Umbilical cord (tissue), 2 donors: ENCODE results near the gene PITPNB. TPM values are rescaled to one million over a fixed set of nuclear protein-coding genes. Genes with fewer than 3 reads are reported as not detected.

Experiments
- DNase-seq: peaks from one replicate; pipeline ENCODE4 v3.0.0-alpha.2; 2015; ENCODE audit warnings: low spot score
- total RNA-seq: library from RNA; depleted of rRNA; stranded (reverse); fragments of >200 nt; gene quantifications from one replicate; pipeline ENCODE4 v1.2.3, GENCODE V29; 2014; ENCODE audit warnings: low replicate concordance; ENCODE audit not compliant: insufficient read depth

PITPNB gene
- total RNA-seq, 1 donor from 2014 or later: 95.8 TPM

DNA sequence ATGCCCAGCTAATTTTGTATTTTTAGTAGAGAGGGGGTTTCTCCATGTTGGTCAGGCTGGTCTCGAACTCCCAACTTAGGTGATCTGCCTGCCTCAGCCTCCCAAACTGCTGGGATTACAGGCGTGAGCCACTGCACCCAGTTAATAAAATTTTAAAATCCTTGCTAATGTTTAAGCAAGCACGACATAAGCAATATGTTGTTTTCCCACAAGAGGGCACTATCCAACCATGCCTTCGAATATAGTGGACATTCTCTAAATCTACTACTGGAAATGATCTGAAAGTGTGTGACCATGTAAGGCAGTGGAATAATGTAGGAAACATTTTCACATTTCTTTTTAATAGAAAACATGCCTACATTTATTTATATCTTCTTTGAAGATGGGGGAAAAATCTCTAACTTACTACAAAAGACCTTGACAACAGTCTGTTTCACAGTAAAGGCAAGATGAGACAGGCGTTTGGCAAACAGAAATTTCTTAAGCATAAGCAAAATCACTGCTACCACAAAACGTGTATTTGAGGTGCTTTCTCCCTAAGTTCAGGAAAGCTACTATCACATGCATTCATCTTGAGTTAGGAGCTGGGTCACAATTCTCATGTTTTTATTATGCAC lies 38.2 kb downstream of the PITPNB start:
- peak; percentile 90 for DNase-seq

DNA sequence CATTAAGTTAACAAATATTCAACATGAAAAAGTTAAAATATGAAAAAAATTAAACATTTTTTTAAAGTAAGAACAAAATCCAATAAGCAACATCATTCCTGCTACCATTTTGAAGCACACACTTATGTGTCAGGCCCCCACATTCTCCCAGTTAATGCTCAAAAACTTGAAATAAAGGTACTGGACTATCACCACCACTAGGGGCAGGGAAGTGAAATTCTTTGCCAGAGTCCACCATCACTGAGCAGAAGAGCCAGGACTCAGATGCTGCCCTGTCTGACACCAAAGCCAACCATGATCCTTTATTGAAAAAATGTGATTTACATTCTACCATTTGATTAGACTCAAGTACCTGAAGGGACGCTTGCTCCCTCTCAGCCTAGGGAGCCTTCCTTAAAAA lies 39.1 kb downstream of the PITPNB start:
- peak; percentile 50 for DNase-seq

DNA sequence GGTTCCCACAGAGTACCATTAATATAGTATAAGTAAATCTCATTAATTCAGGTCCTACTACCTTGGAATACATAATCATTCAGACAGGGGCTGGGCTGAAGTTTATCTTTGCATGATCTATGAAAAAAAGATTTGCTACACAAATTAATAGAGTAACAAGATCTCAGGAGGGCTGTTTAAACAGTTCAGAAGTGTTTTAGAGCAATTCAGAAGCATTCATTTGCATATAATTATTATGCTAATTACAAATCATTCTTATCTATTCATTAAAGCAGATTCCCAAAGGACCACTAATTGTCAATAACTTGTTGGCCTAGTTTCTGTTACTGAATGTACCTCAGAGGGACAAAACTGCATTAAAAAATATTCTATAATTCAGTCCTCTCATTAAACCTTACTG lies 40.5 kb downstream of the PITPNB start:
- no peak for DNase-seq

DNA sequence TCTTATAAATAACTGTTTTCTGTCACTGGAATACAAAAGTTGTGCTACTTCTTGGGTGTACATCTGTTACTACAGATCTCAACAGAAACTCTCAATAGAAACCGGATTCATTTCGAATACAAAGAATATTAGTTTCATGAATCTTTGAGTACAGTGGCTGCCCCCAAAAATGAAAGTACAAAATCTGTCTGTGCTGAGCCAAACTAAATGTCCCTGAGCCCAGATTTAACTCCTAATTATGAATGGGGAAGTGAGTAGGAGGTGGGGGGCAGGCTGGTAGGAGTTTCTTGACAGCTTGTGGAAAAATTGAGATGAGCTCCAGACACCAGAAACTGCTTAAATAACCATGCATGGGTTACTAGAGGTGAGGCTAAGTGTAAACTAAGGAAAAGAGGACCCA lies 41.6 kb downstream of the PITPNB start:
- DNase-seq: no peak

DNA sequence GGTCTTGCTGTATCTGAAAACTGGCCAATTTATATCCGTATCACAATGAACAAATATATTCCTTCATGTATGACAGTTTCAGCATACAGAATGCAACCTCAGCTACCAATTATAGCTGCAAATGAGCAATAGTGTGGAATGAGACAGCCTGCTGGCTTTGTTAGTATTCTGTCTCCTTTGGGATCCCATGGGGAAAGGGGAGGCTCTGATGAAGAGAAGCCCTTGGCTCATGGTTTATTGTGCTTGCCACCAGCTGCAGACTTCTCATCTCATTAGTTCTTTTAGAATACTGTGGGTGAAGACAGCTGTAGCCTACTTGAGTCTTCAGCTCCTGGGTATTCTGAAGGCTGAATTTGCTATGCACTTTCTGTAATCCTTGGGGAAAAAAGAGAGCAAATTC lies 42.4 kb downstream of the PITPNB start:
- DNase-seq: no peak

DNA sequence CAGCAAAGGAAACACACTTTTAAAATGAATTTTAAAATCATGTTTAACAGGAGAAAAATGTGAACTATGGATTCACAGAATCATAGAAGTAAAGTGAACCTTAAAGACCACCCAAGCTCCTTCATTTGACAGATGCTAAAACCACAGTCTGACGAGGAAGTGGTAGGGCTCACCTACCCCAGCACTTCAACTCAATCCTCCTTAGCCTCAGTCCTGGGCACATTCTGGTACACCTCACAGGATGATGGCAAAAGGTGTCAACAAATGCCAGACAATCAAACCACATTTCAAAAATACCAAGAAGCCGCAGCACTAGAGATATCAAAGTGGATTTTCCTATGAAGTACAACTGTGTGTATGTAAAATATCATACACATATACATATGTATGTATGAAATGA lies 43.1 kb downstream of the PITPNB start:
- no peak for DNase-seq

DNA sequence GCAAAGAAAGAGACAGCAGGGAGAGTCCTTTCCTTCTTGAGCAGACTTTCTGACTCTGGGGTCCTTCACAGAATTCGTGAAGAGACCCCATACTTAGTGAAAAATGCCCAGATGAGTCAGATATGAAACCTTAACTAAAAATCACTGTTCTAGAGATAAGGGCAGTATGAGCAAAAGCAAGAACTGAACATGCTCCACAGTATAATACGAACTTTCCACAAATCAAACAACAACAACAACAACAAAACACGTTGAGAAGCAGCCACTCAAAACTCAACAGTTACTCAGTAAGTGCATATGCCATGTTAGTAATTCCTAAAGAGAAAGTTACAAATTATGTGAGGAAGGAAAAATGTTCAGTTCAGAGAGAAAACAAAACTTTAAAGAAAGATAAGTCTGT lies 44.3 kb downstream of the PITPNB start:
- no peak for DNase-seq

DNA sequence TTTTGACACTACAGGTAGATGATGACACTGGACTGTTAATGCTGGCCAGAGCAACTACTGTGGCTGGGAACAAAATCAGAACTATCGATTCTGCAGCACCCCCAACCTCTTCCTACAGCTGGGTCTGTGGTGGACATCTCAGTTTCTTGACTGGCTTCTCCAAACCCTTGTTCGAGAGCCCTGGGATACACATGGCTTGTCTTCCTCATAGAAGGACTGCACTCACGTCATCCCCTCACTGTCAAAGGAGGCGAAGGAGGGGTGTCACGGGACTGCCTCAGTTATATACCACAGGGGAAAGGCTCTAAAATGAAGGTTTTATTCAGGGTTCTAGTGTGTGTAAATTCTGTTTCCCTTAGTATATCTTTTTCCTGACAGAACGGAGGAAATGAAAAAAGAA lies 44.9 kb downstream of the PITPNB start:
- DNase-seq: no peak

DNA sequence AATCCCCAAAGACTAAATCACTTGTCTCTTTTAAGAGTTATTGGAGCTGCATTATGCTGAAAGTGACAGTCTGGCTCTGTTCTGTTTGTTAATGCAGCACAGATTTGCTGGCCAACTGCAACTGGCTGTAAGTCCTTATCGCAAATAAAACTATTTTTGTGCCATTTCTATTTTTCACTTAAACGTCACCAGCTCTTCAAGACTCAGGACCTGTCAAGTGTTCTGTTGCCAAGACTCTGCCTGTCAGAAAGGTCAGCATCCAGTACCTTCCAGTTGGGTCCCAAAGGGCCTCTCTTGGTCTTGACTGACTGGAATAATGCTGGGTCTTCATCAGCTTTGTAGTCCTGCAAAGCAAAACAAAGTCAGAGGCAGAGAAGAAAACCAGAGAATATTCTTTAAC lies 45.6 kb downstream of the PITPNB start:
- DNase-seq: no peak

DNA sequence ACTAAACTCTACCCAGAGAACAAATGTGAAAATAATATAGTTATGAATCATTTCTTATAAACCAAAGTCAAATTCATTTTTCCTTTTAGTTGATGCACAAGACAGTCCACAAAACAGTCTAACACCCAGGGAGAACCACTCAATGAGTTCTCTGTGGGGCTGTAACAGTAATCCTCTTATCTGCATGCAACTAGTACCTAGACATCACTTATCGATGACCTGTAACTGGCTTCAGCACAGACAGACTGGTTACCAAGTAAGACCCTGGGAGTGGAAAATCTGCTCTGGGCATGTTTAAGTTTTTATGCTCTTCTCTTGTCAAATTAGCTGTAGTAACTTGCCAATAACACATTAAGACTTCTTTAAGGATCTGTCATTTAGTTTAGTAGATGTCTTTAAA lies 46.6 kb downstream of the PITPNB start:
- no peak for DNase-seq

DNA sequence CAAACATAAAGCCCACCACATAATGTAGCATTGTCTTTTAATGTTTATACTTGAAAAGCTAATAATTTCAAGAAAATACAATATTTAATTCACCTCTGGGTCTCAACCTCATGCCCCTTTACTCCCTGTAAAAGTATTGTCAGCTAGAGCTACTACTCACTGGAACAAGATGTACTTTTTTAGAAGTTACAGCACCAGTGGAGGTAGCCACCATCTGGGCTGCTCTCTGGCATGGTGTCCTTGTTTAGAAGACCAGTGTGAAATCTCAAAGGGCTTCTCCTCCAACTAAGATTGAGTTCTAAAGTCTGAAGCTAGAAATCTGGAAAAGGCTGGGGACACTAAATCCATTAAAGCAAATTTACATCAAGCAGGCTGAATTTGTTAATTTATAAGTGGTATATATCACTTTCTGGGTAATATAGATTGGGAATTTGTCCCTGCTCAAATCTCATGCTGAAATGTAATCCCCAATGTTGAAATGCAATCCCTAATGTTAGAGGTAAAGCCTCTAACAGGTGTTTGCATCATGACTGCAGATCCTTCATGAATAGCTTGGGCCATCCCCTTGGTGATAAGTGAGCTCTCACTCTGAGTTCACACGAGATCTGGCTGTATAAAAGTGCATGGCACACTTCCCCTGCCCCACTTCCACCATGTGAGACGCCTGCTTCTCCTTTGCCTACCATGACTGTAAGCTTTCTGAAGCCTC lies 47.6 kb downstream of the PITPNB start:
- DNase-seq: no peak

DNA sequence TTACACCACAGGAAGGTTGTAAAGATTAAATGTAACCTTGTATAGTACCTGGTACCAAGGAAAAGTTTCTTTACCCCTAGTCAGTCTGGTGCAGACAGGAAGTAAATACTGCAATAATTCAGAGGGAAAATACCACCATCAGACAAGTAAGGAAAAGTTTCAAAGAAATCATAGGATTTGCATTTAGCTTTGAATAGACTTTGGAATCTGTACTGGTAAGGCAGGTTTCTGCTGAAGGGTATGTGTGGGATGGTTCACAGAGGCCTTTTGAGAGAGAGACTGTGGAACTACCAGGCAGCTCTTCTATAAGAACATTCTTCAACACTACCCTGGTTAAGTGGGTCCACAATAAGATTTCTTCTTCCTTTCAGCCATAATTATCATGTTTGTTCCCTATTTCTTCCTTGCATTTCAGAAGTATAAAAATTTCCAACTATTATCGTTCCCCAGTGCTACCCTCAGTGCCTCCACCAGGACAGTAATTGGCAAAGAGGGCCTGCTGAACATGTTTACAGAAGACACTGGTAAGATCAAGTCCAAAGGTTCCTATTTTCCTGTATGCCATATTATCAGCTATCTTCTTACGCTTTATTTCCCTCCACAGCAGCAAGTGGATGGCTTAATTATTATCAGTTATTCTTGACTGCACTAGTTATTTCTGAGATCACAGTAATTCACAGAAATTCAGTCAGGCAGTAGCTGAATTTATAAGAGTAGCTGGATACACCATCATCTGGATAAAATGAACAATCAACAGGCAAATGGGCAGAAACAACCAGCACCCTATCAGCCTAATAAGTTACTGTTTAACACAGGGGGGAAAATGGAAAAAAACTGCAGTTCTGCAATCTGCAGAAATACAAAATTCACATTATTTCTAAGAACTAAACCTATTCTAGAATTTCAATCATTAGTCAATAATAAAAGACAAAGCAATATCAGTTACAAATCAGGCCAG lies 48.5 kb downstream of the PITPNB start:
- no peak for DNase-seq

DNA sequence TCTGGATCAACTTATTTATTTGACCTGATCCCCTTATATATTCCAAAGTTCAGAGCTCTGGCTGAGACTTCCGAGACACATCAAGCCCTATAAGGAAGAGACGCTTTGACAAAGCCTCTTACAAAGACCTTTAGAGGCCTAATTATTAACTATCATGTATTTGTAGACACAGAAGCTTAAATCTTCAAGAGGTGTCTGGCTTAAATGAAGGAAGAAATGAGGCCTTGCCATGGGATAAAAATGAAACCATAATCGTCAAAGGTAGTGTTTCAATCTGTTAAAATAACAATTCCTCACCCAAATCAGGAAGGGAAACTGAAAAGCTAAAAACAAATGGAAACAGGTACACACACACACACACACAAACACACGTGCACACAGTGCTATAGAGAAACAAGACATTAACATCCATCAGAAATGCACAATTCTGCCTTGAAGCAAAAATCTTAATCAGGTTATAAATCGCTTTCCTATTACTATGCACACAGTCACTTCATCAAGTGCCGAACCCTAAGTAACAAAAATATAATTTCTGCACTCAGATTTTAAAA lies 50.2 kb downstream of the PITPNB start:
- peak; percentile 79 for DNase-seq

DNA sequence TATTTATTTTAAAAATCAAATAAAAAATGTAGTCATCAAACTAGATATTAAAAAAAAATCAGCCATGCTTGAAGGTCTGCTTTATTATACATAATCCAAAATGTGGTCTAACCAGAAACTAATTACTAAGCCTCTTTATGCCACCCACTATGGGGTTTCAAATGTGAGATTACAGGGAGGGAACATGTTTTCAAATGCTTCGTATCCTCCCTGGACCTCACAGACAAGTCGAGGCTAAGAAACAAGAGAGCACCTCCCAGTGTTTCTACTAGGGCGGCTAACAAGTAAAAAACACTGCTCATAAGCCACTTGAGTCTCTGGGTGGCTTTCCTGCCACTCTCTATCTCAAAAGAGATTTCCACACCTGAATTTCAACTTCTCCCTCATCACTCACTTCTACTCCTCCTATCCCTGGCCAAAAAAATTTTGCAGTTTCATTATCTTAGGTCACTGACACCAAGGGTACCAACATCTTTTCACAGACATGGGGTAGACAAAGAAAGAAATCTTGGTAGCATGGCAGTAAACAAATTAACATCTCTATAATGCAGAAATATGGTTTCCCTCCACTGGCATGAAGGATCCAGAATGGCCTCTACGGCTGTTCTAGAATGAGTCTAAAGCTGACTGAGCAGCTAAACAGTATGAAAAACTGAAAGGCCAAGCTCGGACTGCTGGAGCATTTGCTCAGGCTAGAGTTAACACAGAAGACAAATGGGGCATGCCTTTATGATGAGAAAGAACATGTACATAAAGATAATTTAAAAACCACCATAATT lies 50.9 kb downstream of the PITPNB start:
- DNase-seq: no peak

DNA sequence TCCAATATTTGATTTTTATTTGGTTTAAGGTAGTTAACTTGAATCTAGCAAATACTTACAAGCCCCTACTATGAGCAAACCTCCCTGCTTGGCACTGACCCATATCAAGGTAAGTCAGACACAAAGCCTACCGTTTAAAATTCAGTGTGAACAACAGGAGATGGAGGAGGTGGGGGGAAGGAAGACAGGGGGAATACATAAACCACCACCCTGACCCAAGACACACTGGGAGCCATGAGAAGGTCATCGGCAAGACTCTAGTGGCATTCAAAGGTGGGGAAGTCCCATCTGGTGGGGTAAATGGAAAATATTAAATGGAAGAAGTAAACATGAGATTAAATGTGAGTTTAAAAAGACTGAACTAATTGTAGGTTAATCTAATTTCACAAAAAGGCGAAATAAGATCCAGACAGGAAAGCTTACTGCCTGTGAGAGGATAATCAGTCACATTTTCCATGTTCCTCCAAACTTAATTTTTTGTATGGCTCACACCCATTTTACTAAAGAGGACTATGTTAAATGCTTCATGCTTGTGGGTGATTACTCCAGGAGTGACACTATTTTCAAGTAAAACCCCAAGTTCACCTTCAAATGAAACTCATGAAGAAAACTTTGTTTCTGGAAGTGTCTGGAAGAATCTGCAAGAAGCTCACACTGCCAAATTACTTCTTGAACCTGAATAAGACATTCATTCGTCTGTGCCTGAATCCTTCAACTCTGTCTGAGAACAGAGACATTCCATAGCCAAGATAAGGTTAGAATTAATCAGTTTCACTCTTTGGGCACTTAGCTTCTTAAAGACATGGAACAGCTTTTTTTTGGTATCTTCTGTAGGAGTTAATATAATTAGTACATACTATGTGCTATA lies 51.7 kb downstream of the PITPNB start:
- peak; percentile 60 for DNase-seq

DNA sequence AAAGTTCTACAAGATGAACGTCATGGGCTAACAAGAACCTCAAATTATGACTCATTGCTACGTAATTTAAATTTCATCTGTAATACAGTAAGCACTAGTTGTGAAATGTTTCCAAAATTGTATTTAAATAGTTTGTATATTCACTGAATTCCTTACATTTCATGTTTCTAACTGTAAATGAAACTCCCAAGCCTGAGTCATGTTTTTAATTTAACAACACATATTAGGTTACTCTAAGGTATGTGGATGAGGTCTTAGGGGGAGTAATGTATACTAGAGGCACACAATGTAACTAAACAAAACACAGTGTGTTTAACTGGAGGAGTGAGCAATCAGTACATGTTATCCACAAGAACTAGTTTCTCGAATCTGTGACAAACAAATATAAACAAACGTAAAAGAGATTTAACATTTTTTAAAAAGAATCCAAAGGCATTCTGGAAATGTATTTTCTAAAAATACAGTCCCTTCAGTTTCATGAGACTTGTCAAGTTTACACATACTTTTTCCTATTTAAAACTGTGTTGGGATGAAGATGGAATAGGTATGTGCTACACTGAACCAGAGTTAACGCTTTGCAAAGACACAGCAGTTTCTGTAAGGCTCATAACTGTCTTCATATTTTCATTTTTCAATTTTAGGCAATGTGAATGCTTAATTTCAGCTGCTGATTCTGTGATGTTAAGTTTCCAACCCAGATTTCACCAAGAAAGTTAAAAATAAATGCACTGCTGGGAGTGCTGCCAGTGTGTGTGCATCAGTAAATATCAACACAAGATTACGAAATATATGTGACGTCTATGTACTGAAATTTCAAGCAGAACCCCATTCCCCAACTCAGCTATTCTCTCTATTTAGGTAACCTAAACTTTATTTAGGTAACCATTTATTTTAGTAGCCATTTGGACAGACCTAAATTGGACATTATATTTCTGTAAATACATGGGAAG lies 52.6 kb downstream of the PITPNB start:
- DNase-seq: peak; percentile 84

DNA sequence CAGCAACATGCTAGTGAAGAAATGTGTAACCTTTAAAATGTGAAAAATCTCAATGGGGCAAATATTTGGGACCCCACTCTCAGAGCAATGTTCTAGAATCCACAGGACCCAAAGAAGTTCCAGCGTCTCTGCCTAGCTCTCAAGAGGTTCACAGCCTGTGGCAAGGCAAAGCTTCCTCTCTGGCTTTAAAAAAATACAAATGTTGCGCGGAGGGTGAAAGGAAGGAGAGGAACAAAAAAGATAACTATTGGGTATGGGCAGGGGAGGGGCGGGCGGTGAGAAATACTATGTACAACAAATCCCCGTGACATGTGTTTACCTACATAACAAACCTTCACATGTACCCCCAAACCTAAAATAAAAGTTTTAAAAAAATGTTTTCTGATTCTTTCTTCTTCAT lies 53.6 kb downstream of the PITPNB start:
- DNase-seq: no peak

DNA sequence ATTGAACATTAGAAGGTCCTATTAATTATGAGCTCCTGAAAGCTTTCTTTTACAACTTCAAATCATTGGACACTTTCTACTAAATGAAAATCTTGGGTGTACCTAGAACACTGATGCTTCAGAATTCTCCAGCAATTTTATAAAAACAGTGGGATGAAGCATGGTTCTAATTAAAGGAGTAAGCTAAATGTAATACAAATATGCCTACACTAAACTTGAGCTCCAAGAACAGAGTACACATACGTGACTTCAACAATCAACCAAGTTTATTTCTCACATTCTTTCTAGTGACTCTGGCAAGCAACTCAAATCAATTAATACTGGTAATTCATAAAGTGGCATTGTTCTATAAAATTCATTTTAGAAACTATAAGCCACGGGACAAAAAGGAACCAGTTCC lies 55.5 kb downstream of the PITPNB start:
- DNase-seq: no peak

DNA sequence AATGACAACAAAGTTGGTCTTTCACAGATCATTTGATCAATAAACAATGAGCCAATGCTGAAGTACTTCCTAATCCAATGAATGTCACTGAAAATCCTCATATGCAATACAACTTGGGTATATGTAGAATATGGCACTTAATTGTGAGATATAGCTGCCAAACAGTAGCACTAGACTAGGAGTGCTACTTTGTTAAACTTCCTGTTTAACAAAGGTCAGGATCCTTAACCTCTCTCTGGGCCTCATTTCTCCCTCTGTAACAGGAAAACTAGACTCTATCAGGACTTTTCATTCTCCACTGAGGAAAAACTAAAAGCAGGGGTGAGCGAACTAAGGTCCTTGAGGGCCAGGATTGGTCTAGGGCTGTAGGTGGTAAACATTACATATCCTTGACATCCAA lies 56.1 kb downstream of the PITPNB start:
- no peak for DNase-seq
